IPS DF 19.7 (cell line): ENCODE data around the gene SPACDR.

ENCODE experiments used
- DNase-seq: peaks from one replicate; pipeline ENCODE4 v3.0.0-alpha.2; 2013; ENCODE audit warnings: low read depth, low spot score

Gene SPACDR

GRCh38 chr7:100485471-100485876 lies 21.4 kb upstream of the SPACDR start:
- DNase-seq, result no peak

DNA sequence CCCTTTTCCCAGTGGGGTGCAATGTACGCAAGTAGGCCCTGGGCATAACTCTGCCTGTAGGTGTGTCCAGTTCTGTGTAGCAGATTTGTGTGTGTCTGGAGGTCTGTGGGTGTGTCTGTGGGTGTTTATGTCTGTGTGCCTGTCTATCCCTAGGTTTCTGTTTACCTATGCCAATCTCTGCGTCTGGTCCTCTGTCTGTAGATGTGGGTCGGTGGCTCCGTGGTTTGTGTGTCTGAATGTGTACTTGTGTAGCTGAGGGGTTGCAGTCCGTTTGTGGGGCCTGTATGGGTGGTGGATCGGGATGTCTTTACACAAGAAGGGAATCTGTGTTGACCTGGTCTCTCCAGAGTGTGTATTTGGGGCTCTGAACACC lies 20.6 kb upstream of the SPACDR start:
- no peak for DNase-seq

DNA sequence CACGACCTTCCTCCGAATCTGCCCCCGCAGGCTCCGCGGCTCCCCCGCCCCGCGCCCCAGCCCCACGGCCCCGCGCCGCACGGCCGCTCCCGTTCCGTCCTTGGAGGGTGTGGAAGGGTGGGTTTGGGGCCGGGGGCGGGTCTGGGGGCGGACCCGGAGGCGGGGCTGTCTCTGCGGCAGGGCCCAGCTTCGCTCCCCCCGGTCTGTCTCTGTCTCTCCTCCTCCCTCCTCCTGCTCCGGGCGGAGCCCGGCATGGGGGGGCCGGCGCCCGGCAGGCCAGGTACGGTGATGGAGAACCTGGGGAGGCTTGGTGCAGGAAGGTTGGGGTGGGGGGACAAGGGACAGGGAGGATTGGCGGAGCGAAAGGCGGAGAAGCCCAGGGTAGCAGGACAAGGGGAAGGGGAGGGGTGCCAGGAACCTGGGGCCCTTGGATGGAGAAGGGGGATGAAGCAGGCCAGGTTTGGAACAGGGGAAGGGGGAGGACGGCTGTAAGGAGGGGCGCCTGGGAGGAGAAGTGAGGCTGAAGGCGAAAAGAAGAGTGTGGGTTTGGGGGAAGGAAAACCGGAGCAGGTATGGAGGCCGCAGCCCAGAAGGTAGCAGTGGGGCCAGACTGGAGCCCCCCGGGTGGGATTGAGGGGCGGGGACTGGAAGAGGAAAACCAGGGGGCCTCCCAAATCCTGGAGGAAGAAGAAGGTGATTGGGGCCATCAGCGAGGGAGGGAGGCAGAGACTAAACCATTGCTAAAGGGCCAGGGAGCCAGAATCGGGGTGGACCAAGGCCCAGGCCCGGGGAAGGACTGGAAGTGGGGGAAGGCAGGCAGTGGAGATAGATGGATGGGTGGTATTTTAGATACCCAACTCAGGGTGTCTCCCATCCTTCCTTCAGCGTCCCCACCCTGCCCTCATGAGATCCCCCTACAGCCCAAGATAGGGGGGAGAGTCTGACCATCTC lies 19.9 kb upstream of the SPACDR start, which contains the start of gene NYAP1:
Gene NYAP1 (plus strand): TSS at position 206 of the 951 bp plus-strand sequence. CDS start 1,385 bp downstream, outside the sequence.
- no peak for DNase-seq

DNA sequence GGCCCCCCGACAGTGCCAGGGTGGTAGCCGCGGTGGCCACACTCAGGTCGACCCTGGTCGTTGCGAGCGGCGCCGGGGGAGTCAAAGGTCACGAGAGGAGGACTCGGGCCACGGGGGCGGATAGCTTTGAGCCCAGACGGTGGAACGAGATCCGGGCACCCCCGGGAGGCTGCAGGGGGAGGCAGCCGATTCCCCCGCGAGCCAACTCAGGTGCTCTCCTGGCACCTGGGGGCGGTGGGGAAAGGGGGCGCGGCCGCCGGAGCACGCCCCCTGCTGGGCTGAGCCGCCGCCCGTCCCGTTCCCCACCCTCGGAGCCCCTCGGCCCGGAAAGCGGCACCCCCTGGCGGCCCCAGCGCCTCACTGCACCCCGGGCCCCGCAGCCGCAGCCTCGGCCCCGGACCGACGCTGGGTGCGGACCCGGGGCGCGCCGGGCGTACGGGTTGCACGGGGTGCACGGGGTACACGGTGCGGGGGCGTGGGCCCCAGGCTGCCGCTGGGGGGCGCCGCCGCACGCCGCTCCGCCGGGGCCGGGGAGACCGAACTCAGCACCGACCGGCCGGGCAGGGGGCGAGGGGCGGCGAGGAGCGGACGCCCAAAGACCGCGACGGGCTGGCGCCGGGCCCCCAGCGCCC lies 19.1 kb upstream of the SPACDR start:
- DNase-seq, result no peak

- DNase-seq, result no peak
Measured at GRCh38 chr7:100482728-100483089, 18.6 kb upstream of the SPACDR start.

- no peak for DNase-seq
Measured at GRCh38 chr7:100481466-100481865, 17.4 kb upstream of the SPACDR start.

DNA sequence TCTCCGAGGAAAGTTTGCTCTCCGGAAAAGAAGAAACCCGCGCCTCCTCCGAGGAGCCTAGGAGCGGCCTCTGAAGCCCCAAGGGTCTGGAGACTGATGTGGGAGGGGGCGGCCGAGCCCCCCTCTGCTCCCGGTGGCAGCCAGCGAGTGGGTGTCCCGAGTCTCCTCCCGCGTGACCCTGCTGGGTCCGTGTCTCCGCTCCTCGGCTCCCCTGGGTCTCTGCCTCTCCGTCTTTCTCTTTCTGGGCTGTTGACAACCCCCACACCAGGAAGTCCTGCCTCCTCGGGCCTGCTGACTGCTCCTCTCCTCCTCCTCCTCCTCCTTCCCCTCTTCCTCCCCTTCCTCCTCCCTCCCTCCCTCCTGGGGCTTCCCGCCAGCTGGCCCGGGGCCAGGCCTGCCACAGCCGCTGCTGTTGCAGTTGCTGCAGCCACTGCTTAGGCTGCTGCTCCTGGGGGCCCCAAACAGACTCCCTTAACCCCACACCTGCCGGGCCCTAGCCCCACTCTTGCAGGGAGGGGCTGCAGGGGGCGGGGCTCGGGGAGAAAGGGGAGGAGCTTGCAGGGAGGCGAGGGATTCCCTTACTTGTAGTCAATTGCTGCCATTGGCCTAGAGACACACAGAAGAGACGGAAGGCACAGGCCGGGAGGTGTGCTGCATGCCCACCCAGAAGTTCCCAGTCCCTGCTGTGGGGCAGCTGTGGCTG lies 15.0 kb upstream of the SPACDR start, which contains the start of gene TSC22D4:
Gene TSC22D4 (minus strand): TSS at position 257 of the 703 bp plus-strand sequence. CDS start 1,176 bp downstream, outside the sequence.
- peak; percentile 72 for DNase-seq

DNA sequence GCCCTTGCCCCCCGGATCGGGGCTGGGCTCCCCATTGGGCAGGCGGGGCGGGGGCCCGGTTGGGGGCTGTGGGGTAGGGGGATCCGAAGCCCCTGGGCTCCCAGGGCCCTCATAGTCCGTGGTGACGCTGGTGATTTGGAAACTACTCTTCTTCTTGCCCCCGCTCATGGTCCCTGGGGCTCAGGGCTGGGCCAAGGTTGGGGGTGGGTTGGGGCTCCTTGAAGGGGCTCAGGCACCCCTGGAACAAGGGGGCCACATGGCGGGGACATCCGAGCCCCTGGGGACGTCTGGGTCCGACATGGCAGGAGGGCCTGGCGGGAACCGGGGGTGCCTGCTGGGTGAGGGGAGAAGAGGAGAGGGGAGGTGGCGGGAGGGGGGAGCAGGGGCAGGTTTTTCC lies 13.8 kb upstream of the SPACDR start:
- no peak for DNase-seq

- DNase-seq, result no peak
Measured at GRCh38 chr7:100476903-100477870, 13.1 kb upstream of the SPACDR start.

GRCh38 chr7:100476101-100476780 lies 12.2 kb upstream of the SPACDR start:
- DNase-seq, result no peak

DNA sequence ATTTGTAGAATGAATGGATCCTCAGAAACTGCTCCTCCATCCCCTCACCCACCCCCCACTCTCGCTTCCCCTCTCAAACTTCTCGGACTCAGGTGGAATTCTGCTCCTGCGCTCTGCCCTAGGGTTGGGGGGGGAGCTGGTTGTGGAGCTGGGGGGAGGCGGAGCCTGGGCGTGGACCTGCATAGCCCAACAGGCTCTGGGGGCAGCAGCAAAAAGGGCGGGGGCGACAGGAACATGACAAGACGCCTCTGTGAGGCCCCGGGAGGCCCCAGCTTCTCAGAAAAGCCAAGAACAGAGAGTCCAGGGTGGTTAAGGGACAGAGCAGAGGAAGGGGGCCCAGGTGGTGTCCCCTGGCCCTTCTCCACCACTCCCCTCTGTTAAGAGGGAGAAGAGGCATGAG lies 11.5 kb upstream of the SPACDR start:
- no peak for DNase-seq

DNA sequence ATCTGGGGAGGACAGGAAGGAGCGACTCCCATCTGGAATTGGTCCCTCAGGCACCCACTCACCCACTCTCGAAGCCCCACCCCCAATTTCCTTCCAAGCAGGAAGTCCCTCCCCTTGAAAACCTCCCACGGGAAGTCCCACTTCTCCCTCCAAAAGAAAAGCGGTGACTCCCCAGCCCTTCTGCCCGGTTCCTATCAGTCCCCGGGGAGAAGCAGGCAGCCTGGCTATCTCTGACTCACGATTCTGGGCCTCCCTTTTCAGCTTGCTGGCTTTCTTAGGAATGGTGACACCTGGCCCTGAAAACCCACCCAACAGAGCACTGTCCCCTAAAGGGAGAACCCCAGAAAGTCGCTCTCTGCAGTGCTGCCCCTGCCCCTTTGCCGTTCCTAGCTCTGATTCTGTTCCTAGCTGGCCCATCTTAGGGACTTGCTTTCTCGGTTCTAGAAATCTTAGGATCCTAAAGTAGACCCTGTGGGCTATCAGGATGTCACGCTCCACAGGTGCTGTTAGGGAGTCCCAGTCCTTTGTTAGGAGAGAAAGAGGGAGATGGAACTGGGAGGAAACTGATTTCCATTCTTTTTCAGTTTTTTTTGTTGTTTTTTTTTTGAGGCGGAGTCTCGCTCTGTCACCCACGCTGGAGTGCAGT lies 8.9 kb upstream of the SPACDR start:
- DNase-seq, result no peak

GRCh38 chr7:100472121-100472851 lies 8.2 kb upstream of the SPACDR start:
- DNase-seq, result no peak

- no peak for DNase-seq
Measured at GRCh38 chr7:100471021-100471420, 7.0 kb upstream of the SPACDR start.

- no peak for DNase-seq
Measured at GRCh38 chr7:100469227-100470044, 5.4 kb upstream of the SPACDR start.

- DNase-seq, result no peak
Measured at GRCh38 chr7:100467638-100468373, 3.7 kb upstream of the SPACDR start.
